ENCODE results near the gene SLC2A6. TPM values are rescaled to one million over a fixed set of nuclear protein-coding genes. Genes with fewer than 3 reads are reported as not detected.
A peak's percentile ranks its signal among the peaks of the same experiment; 100 is the strongest.
"Not testable (repeated sequence)": the region's sequence is repeated elsewhere in the genome, so short reads cannot be mapped to it uniquely, and the experiment has no call there.

SLC2A6 gene
- total RNA-seq, 6 donors from 2014 or later = 5.2 to 17.2 (median 7.5) TPM

DNA sequence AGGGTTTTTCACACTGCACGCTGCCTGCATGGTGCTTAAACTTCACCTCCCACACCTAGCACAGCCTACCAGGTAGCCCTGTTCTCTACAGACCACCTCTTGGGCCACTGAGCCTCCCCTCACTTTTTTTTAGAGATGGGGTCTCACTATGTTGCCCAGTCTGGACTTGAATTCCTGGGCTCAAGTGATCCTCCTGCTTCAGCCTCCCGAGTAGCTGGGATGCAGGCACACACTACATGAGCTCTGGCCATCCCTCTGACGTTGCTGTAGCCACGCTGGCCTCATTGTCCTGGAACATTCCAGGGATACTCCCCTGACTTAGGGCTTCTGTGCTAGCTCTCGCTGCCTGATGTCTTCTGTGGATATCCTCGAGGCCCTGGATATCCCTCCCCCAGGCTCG lies 26.3 kb downstream of the SLC2A6 start:
- DNase-seq = no peak
- no peaks in the 10 kb centered on the region for H3K36me3 ChIP-seq
- 85 to 100% methylated on average over 4 to 7 of the region's 7 CpGs for WGBS, 2 donors
- H3K9me3 ChIP-seq = no peaks in the 10 kb centered on the region
- ATAC-seq (ENCODE audit: low FRiP score in 2 of 2) = no peak
- H3K4me3 ChIP-seq = no peak overlapping the region
- TF ChIP-seq EP300 (IDR thresholded peaks at IDR 0.05) (no peak), POLR2A (IDR thresholded peaks at IDR 0.05) (no peak), POLR2AphosphoS5 (IDR thresholded peaks at IDR 0.05) (no peak), CTCF (IDR thresholded peaks at IDR 0.05) (no peak)
- H3K4me1 ChIP-seq = no peaks in the 10 kb centered on the region
- H3K27ac ChIP-seq = no peak overlapping the region
- H3K27me3 ChIP-seq = no peaks in the 10 kb centered on the region

DNA sequence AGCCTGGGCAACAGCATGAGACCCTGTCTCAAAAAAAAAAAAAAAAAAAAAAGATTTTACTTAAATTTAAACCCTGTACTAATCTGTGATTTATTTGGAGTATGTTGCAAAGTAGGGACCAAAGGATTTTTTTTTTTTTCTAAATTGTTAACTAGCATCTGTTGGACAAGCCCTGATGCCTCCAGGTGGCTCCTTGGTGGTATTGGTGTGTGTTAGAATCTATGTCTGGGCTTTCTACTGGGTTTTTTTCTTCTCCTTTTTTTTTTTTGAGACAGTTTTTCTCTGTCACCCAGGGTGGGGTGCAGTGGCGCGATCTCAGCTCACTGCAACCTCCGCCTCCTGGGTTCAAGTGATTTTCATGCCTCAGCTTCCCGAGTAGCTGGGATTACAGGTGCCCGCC lies 27.0 kb downstream of the SLC2A6 start:
- H3K27ac ChIP-seq; H3K4me3 ChIP-seq; H3K4me1 ChIP-seq; H3K9me3 ChIP-seq; ATAC-seq (ENCODE audit: low FRiP score in 2 of 2); DNase-seq; H3K27me3 ChIP-seq; H3K36me3 ChIP-seq: not testable (repeated sequence)
- WGBS, 2 donors = 92 to 98% methylated on average over 5 of the region's 5 CpGs

DNA sequence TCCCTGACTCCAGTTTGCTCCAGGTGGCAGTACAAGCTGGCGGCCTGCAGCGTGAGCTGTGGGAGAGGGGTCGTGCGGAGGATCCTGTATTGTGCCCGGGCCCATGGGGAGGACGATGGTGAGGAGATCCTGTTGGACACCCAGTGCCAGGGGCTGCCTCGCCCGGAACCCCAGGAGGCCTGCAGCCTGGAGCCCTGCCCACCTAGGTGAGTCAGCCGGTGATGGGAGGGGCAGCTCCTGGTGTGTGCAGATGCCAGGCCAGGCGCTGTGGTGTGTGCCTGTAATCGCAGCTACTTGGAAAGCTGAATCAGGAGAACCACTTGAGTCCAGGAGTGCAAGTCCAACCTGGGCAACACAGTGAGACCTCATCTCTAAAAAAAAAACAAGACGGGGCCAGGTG lies 29.1 kb downstream of the SLC2A6 start:
- ATAC-seq (ENCODE audit: low FRiP score in 2 of 2) (peak in 1 of 2 donors; percentile 82), DNase-seq (peak in 1 of 2 donors; percentile 80)
- H3K36me3 ChIP-seq = no peaks in the 10 kb centered on the region
- TF ChIP-seq EP300 (IDR thresholded peaks at IDR 0.05) = no peak
- no peaks in the 10 kb centered on the region for H3K4me1 ChIP-seq
- H3K27ac ChIP-seq = no peak overlapping the region
- 84 to 86% methylated on average over 8 to 12 of the region's 12 CpGs for WGBS, 2 donors
- H3K9me3 ChIP-seq = no peaks in the 10 kb centered on the region
- no peak overlapping the region for H3K4me3 ChIP-seq
- no peaks in the 10 kb centered on the region for H3K27me3 ChIP-seq

DNA sequence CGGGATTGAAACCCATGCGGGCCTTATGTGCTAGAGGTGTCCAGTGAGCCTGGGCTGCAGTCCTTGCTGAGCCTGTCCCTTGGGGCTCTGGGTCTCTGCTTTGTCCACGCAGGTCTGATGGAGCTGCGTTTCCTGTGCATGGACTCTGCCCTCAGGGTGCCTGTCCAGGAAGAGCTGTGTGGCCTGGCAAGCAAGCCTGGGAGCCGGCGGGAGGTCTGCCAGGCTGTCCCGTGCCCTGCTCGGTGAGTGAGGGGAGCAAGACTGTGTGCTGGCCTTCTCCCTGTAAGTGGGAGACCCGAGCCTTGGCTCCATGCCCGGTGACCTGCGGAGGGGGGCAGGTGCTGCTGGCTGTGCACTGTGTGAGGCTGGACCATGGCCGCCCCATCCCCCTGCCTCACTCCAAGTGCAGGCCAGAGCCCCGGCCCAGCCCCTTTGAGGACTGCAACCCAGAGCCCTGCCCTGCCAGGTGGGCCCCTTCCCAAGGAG lies 30.4 kb downstream of the SLC2A6 start:
- 78% methylated on average over 13 of the region's 13 CpGs; no CpG with 5 or more reads in 1 of the 2 donors for WGBS, 2 donors

DNA sequence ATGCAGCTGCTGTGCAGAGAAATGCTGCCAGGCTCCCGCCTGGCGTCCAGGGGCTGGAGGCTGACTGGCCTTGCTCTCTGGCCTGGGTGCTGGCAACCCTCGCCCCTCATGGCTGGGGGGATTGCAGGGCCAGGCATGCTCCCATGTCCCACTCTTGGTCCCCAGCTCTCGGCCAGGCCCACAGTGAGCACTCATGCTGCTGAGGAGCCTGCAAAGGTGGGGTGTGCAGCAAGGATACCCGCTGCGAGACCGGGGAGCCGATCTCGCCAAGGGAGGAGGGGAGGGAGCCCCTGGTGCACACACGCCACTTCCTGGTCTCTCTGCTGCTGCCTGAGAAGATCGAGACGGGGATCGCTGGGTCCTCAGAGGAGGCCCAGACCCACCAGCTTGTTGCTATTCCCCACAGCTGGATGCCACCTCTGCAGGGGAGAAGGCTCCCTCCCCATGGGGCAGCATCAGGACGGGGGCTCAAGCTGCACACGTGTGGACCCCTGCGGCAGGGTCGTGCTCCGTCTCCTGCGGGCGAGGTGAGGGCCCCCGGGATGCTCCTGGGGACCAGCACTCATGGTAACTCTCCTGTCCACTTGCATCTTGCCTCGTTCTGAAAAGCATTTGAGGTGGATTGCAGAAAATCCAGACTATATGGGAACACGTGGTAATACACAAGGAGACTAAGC lies 33.5 kb downstream of the SLC2A6 start:
- Histone ChIP-seq H3K4me1 (no peaks in the 10 kb centered on the region), H3K9me3 (no peaks in the 10 kb centered on the region), H3K27ac (no peak overlapping the region), H3K36me3 (no peaks in the 10 kb centered on the region), H3K27me3 (no peaks in the 10 kb centered on the region), H3K4me3 (no peak overlapping the region)
- DNase-seq = no peak
- no peak for TF ChIP-seq CTCF (IDR thresholded peaks at IDR 0.05)
- no peak for TF ChIP-seq POLR2A (IDR thresholded peaks at IDR 0.05)
- no peak for TF ChIP-seq EP300 (IDR thresholded peaks at IDR 0.05)
- no peak for TF ChIP-seq POLR2AphosphoS5 (IDR thresholded peaks at IDR 0.05)
- ATAC-seq (ENCODE audit: low FRiP score in 2 of 2) = no peak
- 83% methylated on average over 12 to 20 of the region's 23 CpGs for WGBS, 2 donors

More for the DNA sequence above, 30.4 kb downstream of the SLC2A6 start:
- H3K9me3 ChIP-seq = no peaks in the 10 kb centered on the region
- H3K4me3 ChIP-seq = no peak overlapping the region
- no peaks in the 10 kb centered on the region for H3K27me3 ChIP-seq
- H3K4me1 ChIP-seq = no peaks in the 10 kb centered on the region
- H3K27ac ChIP-seq = no peak overlapping the region
- ATAC-seq (ENCODE audit: low FRiP score in 2 of 2) (no peak), DNase-seq (no peak)
- no peaks in the 10 kb centered on the region for H3K36me3 ChIP-seq
- TF ChIP-seq EP300 (IDR thresholded peaks at IDR 0.05) (no peak), POLR2A (IDR thresholded peaks at IDR 0.05) (no peak), CTCF (IDR thresholded peaks at IDR 0.05) (no peak), POLR2AphosphoS5 (IDR thresholded peaks at IDR 0.05) (no peak)

DNA sequence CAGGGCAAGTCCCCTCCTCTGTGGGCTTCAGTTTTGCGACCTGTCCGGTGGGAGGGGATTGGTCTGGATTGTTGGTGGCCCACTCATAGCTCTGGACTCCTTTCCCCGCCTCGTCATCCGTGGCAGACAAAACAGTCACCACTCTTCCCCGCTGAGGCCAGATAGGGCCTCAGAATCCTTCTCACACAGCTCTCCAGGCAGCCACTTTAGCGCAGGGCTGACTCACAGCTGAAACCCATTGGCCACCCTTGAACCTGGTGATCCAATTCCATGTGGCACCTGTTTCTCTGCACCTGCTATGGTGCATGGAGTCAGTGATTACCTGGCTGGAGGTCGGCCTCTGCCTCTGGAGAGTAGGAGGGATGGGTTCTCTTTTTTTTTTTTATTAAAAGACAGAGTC lies 34.9 kb downstream of the SLC2A6 start:
- H3K27me3 ChIP-seq = no peaks in the 10 kb centered on the region
- 74 to 92% methylated on average over 8 of the region's 8 CpGs for WGBS, 2 donors
- DNase-seq (no peak), ATAC-seq (ENCODE audit: low FRiP score in 2 of 2) (no peak)
- H3K4me1 ChIP-seq = no peaks in the 10 kb centered on the region
- H3K9me3 ChIP-seq = no peaks in the 10 kb centered on the region
- TF ChIP-seq CTCF (IDR thresholded peaks at IDR 0.05) = no peak
- no peak for TF ChIP-seq POLR2AphosphoS5 (IDR thresholded peaks at IDR 0.05)
- no peak for TF ChIP-seq POLR2A (IDR thresholded peaks at IDR 0.05)
- no peak for TF ChIP-seq EP300 (IDR thresholded peaks at IDR 0.05)
- no peak overlapping the region for H3K4me3 ChIP-seq
- no peaks in the 10 kb centered on the region for H3K36me3 ChIP-seq
- no peak overlapping the region for H3K27ac ChIP-seq
